ENCODE measurements around the gene SUMO3. TPM values are rescaled to one million over a fixed set of nuclear protein-coding genes. Genes with fewer than 3 reads are reported as not detected.

The SUMO3 gene
- total RNA-seq, 1 experiment from 2014 or later, result 81.5 TPM

DNA sequence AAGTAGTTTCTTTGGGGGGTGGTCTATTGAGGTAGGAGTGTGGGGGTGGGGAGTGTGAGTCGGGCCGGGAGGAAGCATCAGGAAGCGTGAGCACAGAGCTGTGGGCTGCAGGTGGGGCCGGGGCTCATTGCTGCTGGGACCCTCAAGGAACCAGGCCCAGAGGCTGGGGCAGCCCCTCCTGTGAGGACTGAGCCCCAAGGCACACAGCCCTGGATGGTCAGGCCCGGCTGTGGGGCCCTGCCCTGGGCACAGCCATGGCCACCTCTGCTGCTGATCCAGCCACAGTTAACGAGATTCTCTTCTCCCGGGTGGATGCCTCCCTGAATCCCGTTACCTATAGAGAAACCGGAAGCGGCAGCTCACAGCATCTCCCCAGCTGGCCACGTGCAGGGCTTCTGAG lies 22.9 kb upstream of the SUMO3 start:
- DNase-seq, result no peak
- Histone ChIP-seq H3K4me3 (no peak overlapping the region), H3K9me3 (ENCODE audit: insufficient read depth, low read depth) (no peaks in the 10 kb centered on the region), H3K36me3 (ENCODE audit: low read depth) (no peaks in the 10 kb centered on the region), H3F3A (ENCODE audit: insufficient read depth, low read depth) (peaks cover 9% of the 10 kb centered on the region; the same call in 1 of the 2 replicates), H3K4me1 (replicated peaks; ENCODE audit: insufficient read depth) (no peaks in the 10 kb centered on the region; the same call in 1 of the 2 replicates), H2AFZ (no peak overlapping the region), H3K27me3 (ENCODE audit: insufficient read depth, low read depth) (no peaks in the 10 kb centered on the region), H3K79me2 (ENCODE audit: low read depth) (no peaks in the 10 kb centered on the region), H4K20me1 (ENCODE audit: insufficient read depth) (no peaks in the 10 kb centered on the region; the same call in 1 of the 2 replicates), H3K9me2 (ENCODE audit: insufficient read depth) (no peaks in the 10 kb centered on the region), H3K27ac (no peak overlapping the region), H3K4me2 (no peak overlapping the region)
- CTCF ChIA-PET, result no interaction called here
- POLR2A ChIA-PET (ENCODE audit: unreplicated experiment), result no interaction called here
- intact Hi-C loops (cut with micrococcal nuclease; ENCODE audit: unreplicated experiment), result no loop called here
- no TSS peak for BruUV-seq (replicated peaks)
- TF ChIP-seq EZH2 (IDR thresholded peaks at IDR 0.05; ENCODE audit: low read depth), result no peak
- TF ChIP-seq, protein P1, sequence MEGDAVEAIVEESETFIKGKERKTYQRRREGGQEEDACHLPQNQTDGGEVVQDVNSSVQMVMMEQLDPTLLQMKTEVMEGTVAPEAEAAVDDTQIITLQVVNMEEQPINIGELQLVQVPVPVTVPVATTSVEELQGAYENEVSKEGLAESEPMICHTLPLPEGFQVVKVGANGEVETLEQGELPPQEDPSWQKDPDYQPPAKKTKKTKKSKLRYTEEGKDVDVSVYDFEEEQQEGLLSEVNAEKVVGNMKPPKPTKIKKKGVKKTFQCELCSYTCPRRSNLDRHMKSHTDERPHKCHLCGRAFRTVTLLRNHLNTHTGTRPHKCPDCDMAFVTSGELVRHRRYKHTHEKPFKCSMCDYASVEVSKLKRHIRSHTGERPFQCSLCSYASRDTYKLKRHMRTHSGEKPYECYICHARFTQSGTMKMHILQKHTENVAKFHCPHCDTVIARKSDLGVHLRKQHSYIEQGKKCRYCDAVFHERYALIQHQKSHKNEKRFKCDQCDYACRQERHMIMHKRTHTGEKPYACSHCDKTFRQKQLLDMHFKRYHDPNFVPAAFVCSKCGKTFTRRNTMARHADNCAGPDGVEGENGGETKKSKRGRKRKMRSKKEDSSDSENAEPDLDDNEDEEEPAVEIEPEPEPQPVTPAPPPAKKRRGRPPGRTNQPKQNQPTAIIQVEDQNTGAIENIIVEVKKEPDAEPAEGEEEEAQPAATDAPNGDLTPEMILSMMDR (conservative IDR thresholded peaks at IDR 0.05), result no peak

DNA sequence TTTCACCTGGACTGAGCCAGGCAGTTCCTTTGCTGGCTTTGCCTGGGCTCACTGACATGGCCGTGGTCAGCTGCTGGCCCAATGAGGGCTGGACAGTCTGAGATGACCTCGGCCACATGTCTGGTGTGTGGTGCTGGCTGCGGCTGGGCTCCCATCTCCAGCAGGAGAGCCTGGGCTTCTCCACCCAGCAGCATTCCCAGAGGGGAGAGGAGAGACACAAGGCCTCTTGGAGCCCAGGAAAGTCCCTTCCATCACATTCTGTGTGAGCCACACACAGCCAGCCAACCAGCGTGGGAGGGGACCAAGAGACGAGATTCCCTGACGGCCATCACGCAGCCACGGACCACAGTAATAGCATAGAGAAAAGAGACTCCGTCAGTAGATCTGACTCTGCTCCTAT lies 21.1 kb upstream of the SUMO3 start:
- no TSS peak for BruUV-seq (replicated peaks)
- POLR2A ChIA-PET (ENCODE audit: unreplicated experiment), result no interaction called here
- H3K27ac ChIP-seq, result no peak overlapping the region

DNA sequence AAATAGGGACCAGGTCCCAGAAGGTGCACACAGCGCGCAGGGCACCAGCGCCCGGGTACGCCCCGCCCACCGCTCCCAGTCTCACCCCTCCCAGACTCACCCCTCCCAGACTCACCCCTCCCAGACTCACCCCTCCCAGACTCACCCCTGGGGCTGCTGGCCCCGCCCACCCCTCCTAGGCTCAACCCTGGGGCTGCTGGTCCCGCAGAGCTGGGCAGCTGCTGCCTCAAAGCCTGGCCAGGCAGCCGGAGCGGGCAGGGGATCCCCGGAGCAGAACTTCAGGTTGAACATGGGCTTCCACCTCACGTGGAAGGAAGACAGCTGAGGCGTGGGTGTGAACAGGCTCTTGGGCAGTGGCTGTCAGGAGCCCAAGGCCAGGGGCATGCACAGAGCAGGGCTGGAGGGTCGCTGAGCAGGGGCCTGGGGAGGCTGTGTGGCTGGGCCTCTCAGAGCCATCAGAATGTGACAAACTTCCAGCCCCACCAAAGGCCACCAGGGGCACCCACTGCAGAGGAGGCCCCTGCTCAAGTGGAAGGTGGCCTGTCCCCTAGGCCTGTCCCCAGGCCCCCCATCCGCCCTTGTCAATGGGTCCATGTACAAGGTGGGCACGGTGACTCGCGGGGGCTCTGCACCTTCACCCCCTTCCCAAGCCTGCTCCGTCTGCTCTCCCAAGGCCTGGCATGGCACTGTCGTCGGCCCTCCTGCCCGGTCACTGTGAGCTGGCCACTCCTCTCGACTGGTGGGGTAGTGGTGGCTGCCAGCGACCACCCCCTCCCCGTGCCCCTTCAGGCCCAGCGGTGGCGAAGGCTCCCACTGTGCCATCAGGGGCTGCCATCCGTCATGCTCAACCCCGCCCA lies 20.4 kb upstream of the SUMO3 start:
- H3K27me3 ChIP-seq (ENCODE audit: insufficient read depth, low read depth), result no peaks in the 10 kb centered on the region
- intact Hi-C loops (cut with micrococcal nuclease; ENCODE audit: unreplicated experiment), result no loop called here
- no peaks in the 10 kb centered on the region; the same call in 1 of the 2 replicates for H3K4me1 ChIP-seq (replicated peaks; ENCODE audit: insufficient read depth)
- BruUV-seq (replicated peaks), result no TSS peak
- H3K9me3 ChIP-seq (ENCODE audit: insufficient read depth, low read depth), result no peaks in the 10 kb centered on the region
- no peak overlapping the region for H3K4me3 ChIP-seq
- DNase-seq, result no peak
- H2AFZ ChIP-seq, result no peak overlapping the region
- no peaks in the 10 kb centered on the region for H3F3A ChIP-seq (ENCODE audit: insufficient read depth, low read depth)
- no peak overlapping the region for H3K27ac ChIP-seq
- no peaks in the 10 kb centered on the region for H3K9me2 ChIP-seq (ENCODE audit: insufficient read depth)
- no peaks in the 10 kb centered on the region for H3K79me2 ChIP-seq (ENCODE audit: low read depth)
- no peaks in the 10 kb centered on the region; the same call in 1 of the 2 replicates for H4K20me1 ChIP-seq (ENCODE audit: insufficient read depth)
- CTCF ChIA-PET, result no interaction called here
- no peaks in the 10 kb centered on the region for H3K36me3 ChIP-seq (ENCODE audit: low read depth)
- H3K4me2 ChIP-seq, result no peak overlapping the region
- POLR2A ChIA-PET (ENCODE audit: unreplicated experiment), result no interaction called here
- TF ChIP-seq EZH2 (IDR thresholded peaks at IDR 0.05; ENCODE audit: low read depth), result no peak
- TF ChIP-seq, protein P1 (conservative IDR thresholded peaks at IDR 0.05), result no peak

More for the DNA sequence above, 21.1 kb upstream of the SUMO3 start:
- Histone ChIP-seq H3K4me2 (no peak overlapping the region), H3K79me2 (ENCODE audit: low read depth) (no peaks in the 10 kb centered on the region), H4K20me1 (ENCODE audit: insufficient read depth) (no peaks in the 10 kb centered on the region; the same call in 1 of the 2 replicates), H3K4me3 (no peak overlapping the region), H3K27me3 (ENCODE audit: insufficient read depth, low read depth) (no peaks in the 10 kb centered on the region), H3K9me2 (ENCODE audit: insufficient read depth) (no peaks in the 10 kb centered on the region), H2AFZ (no peak overlapping the region), H3K9me3 (ENCODE audit: insufficient read depth, low read depth) (no peaks in the 10 kb centered on the region), H3K4me1 (replicated peaks; ENCODE audit: insufficient read depth) (no peaks in the 10 kb centered on the region; the same call in 1 of the 2 replicates), H3F3A (ENCODE audit: insufficient read depth, low read depth) (no peaks in the 10 kb centered on the region), H3K36me3 (ENCODE audit: low read depth) (no peaks in the 10 kb centered on the region)
- DNase-seq, result no peak
- CTCF ChIA-PET, result no interaction called here
- TF ChIP-seq EZH2 (IDR thresholded peaks at IDR 0.05; ENCODE audit: low read depth), result no peak
- TF ChIP-seq, protein P1 (conservative IDR thresholded peaks at IDR 0.05), result no peak
- intact Hi-C loops (cut with micrococcal nuclease; ENCODE audit: unreplicated experiment), result no loop called here

Measured in PC-9 (cell line).